GM12878 (cell line): ENCODE measurements around the gene E2F2. TPM values are rescaled to one million over a fixed set of nuclear protein-coding genes. Genes with fewer than 3 reads are reported as not detected.

ENCODE experiments used
- ATAC-seq: fragments of 200-7000 bp; cut with Tn5 transposase; 3 replicates; pipeline ENCODE4 v1.9.1; 2020; ENCODE audit warnings: mild to moderate bottlenecking, moderate library complexity
- BruUV-seq: library from RNA; stranded (reverse); fragments of 400-500 nt; replicated peaks from 2 replicates; lab custom pipeline; 2021; lab: Mats Ljungman, UMichigan
- CTCF ChIA-PET: fragments of 300-600 bp; sonication (Branson Sonifier 250); formaldehyde crosslinking; extraction: SDS; loops from one replicate; lab custom pipeline; 2021; ENCODE audit warnings: inconsistent platforms; lab: Yijun Ruan, JAX
- POLR2A ChIA-PET: fragments of 350-600 bp; formaldehyde crosslinking; extraction: SDS; loops from one replicate; lab custom pipeline; 2021; ENCODE audit warnings: inconsistent platforms; lab: Charles Lee
- RAD21 ChIA-PET: fragments of 300-600 bp; sonication (Branson Sonifier 250); formaldehyde crosslinking; loops from one replicate; lab custom pipeline; 2023; ENCODE audit warnings: antibody characterized with exemption; ENCODE audit not compliant: unreplicated experiment; lab: Charles Lee
- SMC1A ChIA-PET: fragments of 300-600 bp; sonication (Branson Sonifier 250); formaldehyde crosslinking; loops from one replicate; lab custom pipeline; 2023; ENCODE audit not compliant: unreplicated experiment, uncharacterized antibody; lab: Charles Lee
- DNase-seq: peaks from one replicate; pipeline ENCODE4 v3.0.0-alpha.2; 2011; ENCODE audit warnings: low read depth, low spot score
- FAIRE-seq: peaks from 3 replicates; lab custom pipeline; 2011; peaks lifted over from hg19 to GRCh38; lab: Jason Lieb, UNC
- H2AFZ ChIP-seq: 2 replicates; pipeline ENCODE4 v1.6.0; 2011; ENCODE audit warnings: low read depth, low read length, control low read depth; ENCODE audit not compliant: control insufficient read depth
- H3K27ac ChIP-seq: 2 replicates; pipeline ENCODE4 v1.5.1; 2011; ENCODE audit warnings: control low read depth; ENCODE audit not compliant: control insufficient read depth, insufficient read depth
- H3K27me3 ChIP-seq, 2 experiments: replicated peaks in 1 of 2; 2 replicates each; pipeline versions ENCODE4 v1.6.0 to v1.6.1; 2011; ENCODE audit warnings: low read length in 1 of 2; ENCODE audit not compliant: control insufficient read depth in 2 of 2, insufficient read depth in 2 of 2
- H3K36me3 ChIP-seq, 2 experiments: 2 replicates each; pipeline ENCODE4 v1.5.1; 2011; ENCODE audit warnings: low read length in 1 of 2; ENCODE audit not compliant: control insufficient read depth in 2 of 2, insufficient read depth in 2 of 2
- H3K4me1 ChIP-seq: 2 replicates; pipeline ENCODE4 v1.6.1; 2011; ENCODE audit warnings: mild to moderate bottlenecking, low read length, moderate library complexity, mixed read lengths; ENCODE audit not compliant: control insufficient read depth, insufficient read depth
- H3K4me2 ChIP-seq: 2 replicates; pipeline ENCODE4 v1.6.0; 2011; ENCODE audit warnings: control low read depth; ENCODE audit not compliant: control insufficient read depth, insufficient read depth
- H3K4me3 ChIP-seq: fragments of 200-600 bp; sonication (generic); 2 replicates; pipeline ENCODE4 v1.5.1; 2016
- H3K79me2 ChIP-seq: 2 replicates; pipeline ENCODE4 v1.6.0; 2011; ENCODE audit warnings: low read length; ENCODE audit not compliant: control insufficient read depth, insufficient read depth
- H3K9ac ChIP-seq: 2 replicates; pipeline ENCODE4 v1.8.0; 2011; ENCODE audit warnings: low read length, control low read depth, mixed read lengths; ENCODE audit not compliant: control insufficient read depth, insufficient read depth
- H3K9me3 ChIP-seq: replicated peaks from 3 replicates; pipeline ENCODE4 v1.5.1; 2011; ENCODE audit warnings: mild to moderate bottlenecking, low read length; ENCODE audit not compliant: control insufficient read depth, insufficient read depth
- H4K20me1 ChIP-seq: 2 replicates; pipeline ENCODE4 v1.6.0; 2011; ENCODE audit not compliant: control insufficient read depth, insufficient read depth
- BACH1 ChIP-seq: fragments of 450-650 bp; IDR thresholded peaks from 2 replicates; pipeline ENCODE4 v1.6.1; 2017; ENCODE audit warnings: mild to moderate bottlenecking, borderline replicate concordance
- EGR1 ChIP-seq, 2 experiments: IDR thresholded peaks; 1 replicate in 1 of 2; 2 replicates in 1 of 2; pipeline ENCODE4 v1.6.1; 2011 to 2012; ENCODE audit warnings: low read depth in 2 of 2, low read length in 2 of 2, borderline replicate concordance in 1 of 2, mild to moderate bottlenecking in 1 of 2, moderate library complexity in 1 of 2
- JUNB ChIP-seq: IDR thresholded peaks from 2 replicates; pipeline ENCODE4 v1.6.1; 2016; ENCODE audit warnings: antibody characterized with exemption, mild to moderate bottlenecking
- KLF5 ChIP-seq: fragments of 450-650 bp; IDR thresholded peaks from 2 replicates; pipeline ENCODE4 v1.6.1; 2014; ENCODE audit warnings: mild to moderate bottlenecking; ENCODE audit not compliant: partially characterized antibody
- MTA2 ChIP-seq: fragments of 450-650 bp; IDR thresholded peaks from 2 replicates; pipeline ENCODE4 v1.6.1; 2016; ENCODE audit warnings: low read depth, mild to moderate bottlenecking, moderate library complexity
- SMARCA5 ChIP-seq: fragments of 450-650 bp; IDR thresholded peaks from 2 replicates; pipeline ENCODE4 v1.6.1; 2017; ENCODE audit warnings: mild to moderate bottlenecking
- TBL1XR1 ChIP-seq: IDR thresholded peaks from 2 replicates; pipeline ENCODE4 v1.6.1; 2012; ENCODE audit warnings: low read depth, low read length, improper control_type of control experiment
- YBX1 ChIP-seq: fragments of 450-650 bp; IDR thresholded peaks from 2 replicates; pipeline ENCODE4 v1.6.1; 2016; ENCODE audit warnings: antibody characterized with exemption
- WGBS: methylation state at CpG from one replicate; pipeline ENCODE4 v1.1.6; 2016; ENCODE audit warnings: low lambda C conversion rate; ENCODE audit not compliant: insufficient replicate concordance, insufficient coverage; ENCODE audit errors: missing lambda C conversion rate; 5-methylcytosine and 5-hydroxymethylcytosine counted together
- in situ Hi-C: fragments of 300-500 bp; cut with MboI; formaldehyde crosslinking; loops from 9 replicates; pipeline ENCODE4 v1.14.3; 2018; ENCODE audit warnings: mixed read lengths
- intact Hi-C: fragments of 100-400 bp; cut with micrococcal nuclease; formaldehyde crosslinking; loops from one replicate; pipeline ENCODE4 v1.14.2; 2022; ENCODE audit not compliant: unreplicated experiment
- polyA plus RNA-seq, 11 experiments: library from polyadenylated mRNA; depleted of rRNA in 4 of 11; unstranded in 6 of 11; stranded (reverse) in 5 of 11; fragments of >200 nt; fragmentation: Nextera tagmentation in 4 of 11; fragmentation: Illumina TruSeq in 1 of 11; extraction: Ambion mirVana in 4 of 11; extraction: Trizol in 1 of 11; gene quantifications; 1 replicate in 1 of 11; 2 replicates in 10 of 11; pipeline versions ENCODE4 v1.2.1 to v1.2.3, GENCODE V29; 2011 to 2016; ENCODE audit warnings: inconsistent platforms in 2 of 11, missing spikeins in 2 of 11, low read depth in 1 of 11
- total RNA-seq, 4 experiments: library from RNA; depleted of rRNA in 3 of 4; stranded (reverse); fragments of >200 nt in 3 of 4; fragmentation: Illumina TruSeq in 1 of 4; extraction: Trizol in 1 of 4; gene quantifications; 2 replicates each; pipeline versions ENCODE4 v1.2.1 to v1.2.3, GENCODE V29; 2013 to 2021

Gene E2F2
- total and polyA plus RNA-seq, 10 of the 15 experiments (the other 5 are each of a cell fraction or from before 2014, with no cell fraction given), result 3.8 to 27.2 (median 14.6) TPM

GRCh38 chr1:23514111-23514679, 16.8 kb downstream of the E2F2 start:
- FAIRE-seq, result no peak
- H3K4me3 ChIP-seq, result no peak overlapping the region
- intact Hi-C loops (no loop called here), in situ Hi-C loops (no loop called here)
- ChIA-PET RAD21 (interaction anchor here (1.2 kb wide), 1 partner anchor 25 kb away, joined by 3 read pairs; no protein-coding TSS in a partner anchor), POLR2A (interaction anchor here (0.5 to 1.5 kb wide), 3 partner anchors 12 to 217 kb away, joined by 3 to 7 read pairs (median 6); no protein-coding TSS in a partner anchor)
- H3K4me1 ChIP-seq, result no peaks in the 10 kb centered on the region
- H3K9ac ChIP-seq, result no peak overlapping the region
- 100% methylated on average over 3 of the region's 3 CpGs for WGBS
- no peak overlapping the region for H2AFZ ChIP-seq
- no peak for ATAC-seq
- no peaks in the 10 kb centered on the region for H3K79me2 ChIP-seq
- H3K4me2 ChIP-seq, result no peak overlapping the region
- no peak for TF ChIP-seq KLF5
- TF ChIP-seq YBX1, result no peak
- peak; percentile 61 for TF ChIP-seq SMARCA5
- TF ChIP-seq JUNB, result no peak
- no peak for TF ChIP-seq TBL1XR1
- TF ChIP-seq BACH1, result no peak
- TF ChIP-seq EGR1 (IDR thresholded peaks at IDR 0.05; ENCODE audit: borderline replicate concordance in 1 of 2, low read depth in 2 of 2, low read length in 2 of 2), result no peak
- TF ChIP-seq MTA2, result no peak
- TF ChIP-seq, all 136 proteins: peak for 1
- ChIA-PET SMC1A (interaction anchor here (0.9 to 1.9 kb wide), 4 partner anchors 11 to 123 kb away, joined by 3 to 9 read pairs (median 5); no protein-coding TSS in a partner anchor), CTCF (interaction anchor here (0.6 to 5.6 kb wide), 6 partner anchors 14 to 144 kb away, joined by 3 to 40 read pairs (median 5); partner anchors contain the start of gene E2F2)
- no peak for DNase-seq
- Histone ChIP-seq H3K27me3 (no peaks in the 10 kb centered on the region), H3K36me3 (peaks cover 29 to 40% of the 10 kb centered on the region in 2 experiments), H4K20me1 (no peaks in the 10 kb centered on the region), H3K27ac (no peak overlapping the region), H3K9me3 (no peaks in the 10 kb centered on the region)
- no TSS peak for BruUV-seq
